Liver (tissue), 9 donors: ENCODE results near the gene VEGFB. TPM values are rescaled to one million over a fixed set of nuclear protein-coding genes. Genes with fewer than 3 reads are reported as not detected.
A peak's percentile ranks its signal among the peaks of the same experiment; 100 is the strongest.

Experiments used
- DNase-seq: peaks from one replicate; pipeline ENCODE4 v3.0.0-alpha.2; 2017; ENCODE audit warnings: low spot score
- H3K27ac ChIP-seq, 2 donors: one replicate each; pipeline ENCODE4 v1.7.0; 2013; ENCODE audit warnings: inconsistent platforms in 2 of 2, low read length in 2 of 2, control low read depth in 1 of 2, low read depth in 1 of 2, mild to moderate bottlenecking in 1 of 2
- H3K27me3 ChIP-seq, 4 donors: one replicate each; pipeline versions ENCODE4 v1.6.1 to v1.7.0; 2013; ENCODE audit warnings: low read length in 3 of 4, inconsistent platforms in 1 of 4, mild to moderate bottlenecking in 1 of 4, moderate library complexity in 1 of 4; ENCODE audit not compliant: control insufficient read depth in 4 of 4, insufficient read depth in 4 of 4
- H3K36me3 ChIP-seq, 4 donors: one replicate each; pipeline versions ENCODE4 v1.6.1 to v1.7.0; 2013; ENCODE audit warnings: low read length in 3 of 4, mild to moderate bottlenecking in 3 of 4, low read depth in 1 of 4, moderate library complexity in 1 of 4; ENCODE audit not compliant: control insufficient read depth in 4 of 4, insufficient read depth in 3 of 4
- H3K4me1 ChIP-seq, 4 donors: one replicate each; pipeline versions ENCODE4 v1.6.1 to v1.7.0; 2013; ENCODE audit warnings: low read length in 3 of 4, mild to moderate bottlenecking in 3 of 4, moderate library complexity in 1 of 4; ENCODE audit not compliant: control insufficient read depth in 4 of 4, insufficient read depth in 4 of 4
- H3K4me3 ChIP-seq, 3 donors: one replicate each; pipeline versions ENCODE4 v1.6.1 to v1.7.0; 2013; ENCODE audit warnings: low read length in 3 of 3, control low read depth in 1 of 3, low read depth in 1 of 3, mild to moderate bottlenecking in 1 of 3
- H3K9ac ChIP-seq, 2 donors: one replicate each; pipeline ENCODE4 v1.7.0; 2013; ENCODE audit warnings: low read length in 2 of 2, mild to moderate bottlenecking in 2 of 2, moderate library complexity in 2 of 2, control low read depth in 1 of 2, low read depth in 1 of 2
- H3K9me3 ChIP-seq, 4 donors: one replicate each; pipeline versions ENCODE4 v1.6.1 to v1.7.0; 2013; ENCODE audit warnings: low read length in 3 of 4; ENCODE audit not compliant: control insufficient read depth in 4 of 4
- ATF3 ChIP-seq: IDR thresholded peaks from 2 replicates; pipeline ENCODE4 v1.6.1; 2016; ENCODE audit warnings: antibody characterized with exemption
- CTCF ChIP-seq: fragments of 150-350 bp; IDR thresholded peaks from 2 replicates; pipeline ENCODE4 v1.5.1; 2017; ENCODE audit warnings: improper control_type of control experiment, low read depth, low read length; ENCODE audit not compliant: missing input control
- EGR1 ChIP-seq, 2 donors: IDR thresholded peaks; 2 replicates each; pipeline ENCODE4 v1.6.1; 2016 to 2018; ENCODE audit warnings: antibody characterized with exemption in 2 of 2, low read depth in 2 of 2
- FOXA1 ChIP-seq: IDR thresholded peaks from 2 replicates; pipeline ENCODE4 v1.6.1; 2016; ENCODE audit warnings: antibody characterized with exemption
- FOXA2 ChIP-seq: IDR thresholded peaks from 2 replicates; pipeline ENCODE4 v1.6.1; 2016; ENCODE audit warnings: antibody characterized with exemption
- GABPA ChIP-seq, 2 donors: IDR thresholded peaks in 1 of 2; conservative IDR thresholded peaks in 1 of 2; 2 replicates each; pipeline ENCODE4 v1.6.1; 2016; ENCODE audit warnings: antibody characterized with exemption in 2 of 2, mild to moderate bottlenecking in 1 of 2, moderate library complexity in 1 of 2
- HNF4A ChIP-seq, 2 donors: conservative IDR thresholded peaks; 2 replicates each; pipeline ENCODE4 v1.6.1; 2016; ENCODE audit warnings: antibody characterized with exemption in 2 of 2, mild to moderate bottlenecking in 2 of 2
- HNF4G ChIP-seq: IDR thresholded peaks from 2 replicates; pipeline ENCODE4 v1.6.1; 2016; ENCODE audit warnings: antibody characterized with exemption
- JUND ChIP-seq, 2 donors: IDR thresholded peaks; 2 replicates each; pipeline ENCODE4 v1.6.1; 2016; ENCODE audit warnings: antibody characterized with exemption in 2 of 2
- MAX ChIP-seq: IDR thresholded peaks from 2 replicates; pipeline ENCODE4 v1.6.1; 2016; ENCODE audit warnings: antibody characterized with exemption
- NR2F2 ChIP-seq: IDR thresholded peaks from 2 replicates; pipeline ENCODE4 v1.6.1; 2016; ENCODE audit warnings: antibody characterized with exemption
- RAD21 ChIP-seq, 2 donors: IDR thresholded peaks; 2 replicates each; pipeline ENCODE4 v1.6.1; 2016; ENCODE audit warnings: antibody characterized with exemption in 2 of 2, mild to moderate bottlenecking in 2 of 2
- REST ChIP-seq: IDR thresholded peaks from 2 replicates; pipeline ENCODE4 v1.6.1; 2016; ENCODE audit warnings: antibody characterized with exemption, mild to moderate bottlenecking
- RXRA ChIP-seq, 2 donors: IDR thresholded peaks; 2 replicates each; pipeline ENCODE4 v1.6.1; 2017 to 2018; ENCODE audit warnings: antibody characterized with exemption in 2 of 2, mild to moderate bottlenecking in 1 of 2
- SP1 ChIP-seq: IDR thresholded peaks from 2 replicates; pipeline ENCODE4 v1.6.1; 2018; ENCODE audit warnings: antibody characterized with exemption, mild to moderate bottlenecking
- TAF1 ChIP-seq: conservative IDR thresholded peaks from 2 replicates; pipeline ENCODE4 v1.6.1; 2016; ENCODE audit warnings: antibody characterized with exemption, mild to moderate bottlenecking
- YY1 ChIP-seq: IDR thresholded peaks from 2 replicates; pipeline ENCODE4 v1.6.1; 2016; ENCODE audit warnings: antibody characterized with exemption, mild to moderate bottlenecking
- ZBTB33 ChIP-seq: IDR thresholded peaks from 2 replicates; pipeline ENCODE4 v1.6.1; 2016; ENCODE audit warnings: antibody characterized with exemption
- WGBS: extraction: QIAGEN DNeasy Blood & Tissue Kit; methylation state at CpG from one replicate; pipeline ENCODE4 v1.1.7; 2013; 5-methylcytosine and 5-hydroxymethylcytosine counted together
- polyA plus RNA-seq, 2 donors: library from polyadenylated mRNA; stranded (reverse) in 1 of 2; unstranded in 1 of 2; fragments of 200-250 nt in 1 of 2; fragments of >200 nt in 1 of 2; fragmentation: Nextera tagmentation in 1 of 2; extraction: Ambion mirVana in 1 of 2; gene quantifications; one replicate each; pipeline versions ENCODE4 v1.2.1 to v1.2.3, GENCODE V29; 2013 to 2015
- total RNA-seq, 2 donors: library from RNA; depleted of rRNA; stranded (reverse); fragments of >200 nt; gene quantifications; one replicate each; pipeline ENCODE4 v1.2.3, GENCODE V29; 2014
- donor health status: healthy.
- donor health status: healthy.
- donor health status: healthy.
- donor health status: healthy.
- donor health status: healthy.

Gene VEGFB
- total and polyA plus RNA-seq, 4 donors, result 3.6 to 17.3 (median 10.7) TPM

GRCh38 chr11:64224891-64225607 is 9.3 kb upstream of the VEGFB start:
- Histone ChIP-seq H3K4me3 (peak overlapping the region; percentile 51 to 71 (median 67)), H3K9ac (peak overlapping the region in 1 of 2 donors; percentile 45), H3K9me3 (no peaks in the 10 kb centered on the region), H3K36me3 (peaks cover 0 to 24% (median 8%) of the 10 kb centered on the region in 4 donors), H3K4me1 (peaks cover 11 to 39% (median 26%) of the 10 kb centered on the region in 4 donors), H3K27ac (peak overlapping the region; percentile 52 to 92), H3K27me3 (no peaks in the 10 kb centered on the region)
- DNase-seq, result no peak
- WGBS, result 72% methylated on average over 22 of the region's 22 CpGs
- TF ChIP-seq YY1 (no peak), ATF3 (no peak), ZBTB33 (no peak), HNF4G (no peak), GABPA (IDR thresholded peaks at IDR 0.05 in 1 of 2, conservative IDR thresholded peaks at IDR 0.05 in 1 of 2) (no peak), FOXA2 (no peak), REST (no peak), RXRA (IDR thresholded peaks at IDR 0.05) (no peak), MAX (no peak), FOXA1 (no peak), JUND (IDR thresholded peaks at IDR 0.05) (no peak), NR2F2 (no peak), CTCF (no peak), RAD21 (IDR thresholded peaks at IDR 0.05) (no peak), EGR1 (IDR thresholded peaks at IDR 0.05; ENCODE audit: low read depth in 2 of 2) (no peak), HNF4A (conservative IDR thresholded peaks at IDR 0.05) (no peak), TAF1 (no peak), SP1 (no peak)
